ENCODE data around the gene EVI5L. TPM values are rescaled to one million over a fixed set of nuclear protein-coding genes. Genes with fewer than 3 reads are reported as not detected.

Gene EVI5L
- polyA plus RNA-seq, 3 donors, result 0.76 to 5.7 (median 1.3) TPM

- H3K27me3 ChIP-seq (ENCODE audit: control insufficient read depth in 2 of 2, insufficient read depth in 2 of 2, low read length in 2 of 2), result peaks cover 0 to 13% of the 10 kb centered on the region in 2 donors
- no peak overlapping the region for H2AFZ ChIP-seq (ENCODE audit: insufficient read depth, low read depth, low read length, poor library complexity, severe bottlenecking)
- 100% methylated on average over 1 of the region's 4 CpGs for WGBS (ENCODE audit: insufficient coverage)
- peaks cover 8 to 10% of the 10 kb centered on the region in 2 donors for H3K9me3 ChIP-seq (replicated peaks in 1 of 2; ENCODE audit: control insufficient read depth in 1 of 2, insufficient read depth in 1 of 2, low read length in 2 of 2)
- peaks cover 0 to 15% (median 3%) of the 10 kb centered on the region in 7 donors for H3K9me3 Mint-ChIP-seq
- H3K4me1 Mint-ChIP-seq, result peaks cover 2% of the 10 kb centered on the region
- H3K27ac Mint-ChIP-seq, result no peak overlapping the region
- no peak overlapping the region for H3K27ac ChIP-seq (ENCODE audit: low read depth in 1 of 2, low read length in 2 of 2)
- no peaks in the 10 kb centered on the region for H4K20me1 ChIP-seq (ENCODE audit: insufficient read depth, low read length)
- no peak overlapping the region for H3K9ac ChIP-seq (ENCODE audit: insufficient read depth, low read length, poor library complexity, severe bottlenecking)
- H3K4me3 ChIP-seq (replicated peaks in 1 of 3; ENCODE audit: low read depth in 2 of 3, low read length in 3 of 3), result no peak overlapping the region
- DNase-seq, result no peak
- peak overlapping the region in 1 of 2 donors; percentile 67 for H3K4me3 Mint-ChIP-seq
- intact Hi-C loops (cut with micrococcal nuclease), result no loop called here
- H3K36me3 Mint-ChIP-seq, result no peaks in the 10 kb centered on the region
- H3K79me2 ChIP-seq (ENCODE audit: insufficient read depth, low read length), result no peaks in the 10 kb centered on the region
- H3K4me1 ChIP-seq (ENCODE audit: control insufficient read depth in 1 of 2, insufficient read depth in 2 of 2, low read length in 2 of 2), result no peaks in the 10 kb centered on the region
- H3K36me3 ChIP-seq (replicated peaks in 1 of 2; ENCODE audit: control insufficient read depth in 1 of 2, insufficient read depth in 2 of 2, low read length in 2 of 2), result no peaks in the 10 kb centered on the region
- H3K27me3 Mint-ChIP-seq (ENCODE audit: low read depth in 3 of 3), result peaks cover 31 to 49% (median 32%) of the 10 kb centered on the region in 3 donors
- H3K4me2 ChIP-seq (replicated peaks; ENCODE audit: extremely low read depth, low read length, poor library complexity, severe bottlenecking), result no peak overlapping the region
- no peak for TF ChIP-seq CTCF (IDR thresholded peaks at IDR 0.05)
Measured at GRCh38 chr19:7822910-7823515, 7.0 kb upstream of the EVI5L start.

- Mint-ChIP-seq H3K27ac (no peak overlapping the region), H3K27me3 (ENCODE audit: low read depth in 3 of 3) (peaks cover 31 to 49% (median 34%) of the 10 kb centered on the region in 3 donors), H3K36me3 (no peaks in the 10 kb centered on the region), H3K4me1 (peaks cover 2% of the 10 kb centered on the region), H3K9me3 (peaks cover 0 to 9% (median 1%) of the 10 kb centered on the region in 7 donors), H3K4me3 (no peak overlapping the region)
- intact Hi-C loops (cut with micrococcal nuclease), result no loop called here
- Histone ChIP-seq H4K20me1 (ENCODE audit: insufficient read depth, low read length) (no peaks in the 10 kb centered on the region), H3K4me2 (replicated peaks; ENCODE audit: extremely low read depth, low read length, poor library complexity, severe bottlenecking) (no peak overlapping the region), H3K27me3 (ENCODE audit: control insufficient read depth in 2 of 2, insufficient read depth in 2 of 2, low read length in 2 of 2) (peaks cover 0 to 13% of the 10 kb centered on the region in 2 donors), H3K27ac (ENCODE audit: low read depth in 1 of 2, low read length in 2 of 2) (no peak overlapping the region), H3K79me2 (ENCODE audit: insufficient read depth, low read length) (no peaks in the 10 kb centered on the region), H3K4me1 (ENCODE audit: control insufficient read depth in 1 of 2, insufficient read depth in 2 of 2, low read length in 2 of 2) (peaks cover 2 to 3% of the 10 kb centered on the region in 2 donors), H3K9ac (ENCODE audit: insufficient read depth, low read length, poor library complexity, severe bottlenecking) (no peak overlapping the region), H3K9me3 (replicated peaks in 1 of 2; ENCODE audit: control insufficient read depth in 1 of 2, insufficient read depth in 1 of 2, low read length in 2 of 2) (peaks cover 2 to 5% of the 10 kb centered on the region in 2 donors), H3K36me3 (replicated peaks in 1 of 2; ENCODE audit: control insufficient read depth in 1 of 2, insufficient read depth in 2 of 2, low read length in 2 of 2) (no peaks in the 10 kb centered on the region), H2AFZ (ENCODE audit: insufficient read depth, low read depth, low read length, poor library complexity, severe bottlenecking) (no peak overlapping the region), H3K4me3 (replicated peaks in 1 of 3; ENCODE audit: low read depth in 2 of 3, low read length in 3 of 3) (no peak overlapping the region)
- no peak for DNase-seq
- WGBS (ENCODE audit: insufficient coverage), result 100% methylated on average over 1 of the region's 9 CpGs
- no peak for TF ChIP-seq CTCF (IDR thresholded peaks at IDR 0.05)
Measured at GRCh38 chr19:7823686-7824301, 6.2 kb upstream of the EVI5L start.
